Measurements from ENCODE around the gene GRID1.

The GRID1 gene

GRCh38 chr10:85623342-85623741 lies 743.3 kb downstream of the GRID1 start:
- DNase-seq = no peak

- DNase-seq = no peak
Observed at GRCh38 chr10:85622425-85622824, 744.2 kb downstream of the GRID1 start.

DNA sequence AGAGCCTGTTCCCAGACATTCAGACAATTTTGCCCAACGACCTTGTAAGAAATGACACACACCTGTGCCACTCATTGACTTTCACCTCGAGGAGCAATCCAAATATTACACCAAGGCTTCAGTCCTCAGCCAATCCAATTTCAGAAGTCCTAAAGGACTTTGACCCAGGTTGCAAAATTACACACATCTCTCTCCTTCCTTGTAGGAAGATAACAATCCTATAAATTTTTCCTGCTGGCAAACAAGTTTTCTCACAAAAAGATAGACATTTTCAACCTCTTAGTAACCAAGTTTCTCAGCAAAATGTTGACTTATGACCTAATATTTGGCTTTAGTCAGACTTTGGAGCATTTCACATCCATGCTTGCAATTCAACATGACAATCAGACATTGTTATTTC lies 745.0 kb downstream of the GRID1 start:
- DNase-seq = no peak

DNA sequence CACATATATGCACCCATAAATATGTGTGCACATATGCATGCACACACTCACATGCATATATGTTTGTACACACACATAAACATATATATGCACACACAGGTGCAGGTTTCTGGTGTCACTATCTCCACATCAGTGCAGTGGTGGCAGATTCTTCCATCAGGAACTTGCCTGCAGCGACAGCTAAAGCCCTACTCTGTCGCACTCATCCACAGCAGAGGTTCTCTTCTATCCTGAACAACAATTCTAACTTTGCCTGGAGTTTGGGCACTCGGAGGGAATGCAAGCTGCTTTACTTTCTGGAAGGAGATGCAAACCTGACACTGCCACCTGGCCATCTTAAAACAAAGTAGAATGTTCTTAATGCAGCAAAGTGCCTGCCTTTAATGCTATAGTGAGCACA lies 745.8 kb downstream of the GRID1 start:
- DNase-seq = no peak

DNA sequence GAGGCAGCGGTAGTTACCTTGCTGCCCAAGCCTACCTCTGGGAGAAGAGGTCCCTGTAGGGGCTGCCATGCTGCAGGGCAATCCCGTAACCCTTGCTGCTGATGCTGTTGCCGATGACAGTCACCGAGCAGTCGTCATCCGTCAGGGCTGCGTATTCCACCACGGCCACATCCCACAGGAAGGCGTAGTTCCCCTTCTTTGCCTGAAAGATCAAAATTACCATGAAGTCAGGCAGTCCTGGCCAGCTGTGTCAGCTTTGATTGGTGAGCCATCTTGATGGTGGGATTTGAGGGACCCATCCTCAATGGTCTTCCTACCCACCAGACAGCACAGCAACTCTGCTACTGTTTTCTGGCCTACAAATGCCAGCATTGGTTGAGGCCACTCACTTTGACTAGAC lies 746.8 kb downstream of the GRID1 start:
- DNase-seq = no peak

- DNase-seq = no peak
Observed at GRCh38 chr10:85618841-85619240, 747.8 kb downstream of the GRID1 start.

DNA sequence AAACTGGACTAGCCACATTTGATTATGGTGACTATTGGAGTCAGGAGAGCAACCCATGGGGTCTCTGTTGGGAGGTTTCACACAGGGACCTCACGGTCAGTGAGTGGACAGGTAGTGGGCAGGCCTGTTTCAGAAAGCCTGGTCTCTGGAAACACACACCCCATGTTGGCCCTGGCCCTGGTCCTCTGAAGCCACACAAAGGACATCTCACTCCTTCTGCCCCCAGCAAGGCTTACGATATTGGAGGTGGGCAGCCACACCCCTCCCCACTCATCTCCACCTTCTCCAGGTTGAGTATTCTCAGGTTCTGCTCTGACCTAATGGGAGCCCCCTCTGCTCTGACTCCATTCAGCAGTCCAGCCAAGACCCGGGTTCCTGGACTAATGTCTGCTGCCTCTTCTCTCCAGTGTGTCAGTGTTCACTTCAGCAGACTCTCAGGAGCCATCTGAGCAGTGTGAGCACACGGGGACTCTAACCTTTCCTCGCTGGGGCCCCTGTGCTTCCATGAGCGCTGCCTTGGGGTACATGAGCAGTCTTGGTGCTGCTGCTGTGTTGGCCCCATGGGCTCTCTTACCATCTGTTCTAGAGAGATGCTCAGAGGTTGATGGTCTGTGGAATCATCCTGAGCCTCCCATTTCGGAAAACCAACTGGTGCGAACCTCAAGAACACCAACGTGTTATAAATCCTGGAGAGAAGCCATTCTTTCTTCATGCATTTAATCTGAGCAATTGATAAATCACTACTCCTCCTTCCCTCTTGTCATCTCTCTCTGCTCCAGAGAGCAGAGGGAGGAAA lies 748.6 kb downstream of the GRID1 start:
- no peak for DNase-seq

DNA sequence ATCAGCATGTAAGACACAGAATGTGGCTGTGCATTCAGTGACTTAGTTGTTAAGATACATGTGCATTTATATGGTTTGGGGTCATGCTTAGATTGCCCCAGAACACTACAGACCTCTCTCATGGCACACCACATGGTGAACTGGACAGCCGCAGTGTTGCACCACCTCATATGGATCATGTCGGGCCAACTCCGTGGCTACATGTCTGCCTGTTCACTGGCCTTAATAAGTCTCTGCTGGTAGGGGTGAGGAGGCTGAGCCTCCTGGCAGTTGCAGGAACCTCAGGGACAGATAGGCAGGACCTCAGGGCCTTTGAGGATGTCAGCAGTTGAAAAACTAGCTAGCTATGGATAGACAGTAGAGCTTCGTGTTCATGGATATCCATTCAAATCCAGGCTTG lies 751.0 kb downstream of the GRID1 start:
- no peak for DNase-seq

DNA sequence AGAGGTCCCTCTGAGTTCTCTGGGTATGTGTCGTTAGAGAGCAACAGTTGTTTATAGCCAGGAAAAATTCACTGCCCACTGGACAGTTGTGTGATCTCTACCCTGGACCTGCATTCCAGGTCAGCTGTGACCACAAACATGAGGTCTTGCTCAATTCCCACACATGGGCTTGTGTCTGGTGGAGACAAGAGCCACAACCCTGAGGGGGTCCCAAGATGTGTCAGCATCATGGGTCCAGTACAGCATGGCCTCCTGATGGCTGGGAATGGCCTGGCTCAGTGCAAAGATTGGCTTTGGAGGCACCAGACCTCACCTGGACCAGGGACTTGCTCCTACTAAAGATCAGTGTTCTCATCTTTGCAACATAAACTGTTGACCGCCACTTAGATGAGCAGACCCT lies 751.6 kb downstream of the GRID1 start:
- no peak for DNase-seq

DNA sequence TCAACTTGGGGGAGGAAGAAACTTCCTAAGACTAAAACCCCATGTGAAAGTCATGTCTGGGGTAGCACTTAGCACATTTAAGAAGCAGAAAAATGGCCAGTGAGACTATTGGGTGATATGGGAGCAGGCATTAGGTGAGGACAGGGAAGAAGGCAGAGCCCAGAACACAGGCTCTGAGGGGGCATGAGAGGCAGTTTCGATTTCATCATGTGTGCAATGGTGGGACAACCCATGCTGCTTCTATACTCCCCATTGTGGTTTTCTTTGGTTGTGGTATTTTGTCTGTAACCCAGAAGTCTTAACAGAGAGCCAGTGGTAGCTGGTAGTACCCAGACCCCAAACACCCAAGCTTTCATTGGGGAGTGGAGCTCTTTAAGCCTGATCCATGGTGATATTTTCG lies 752.0 kb downstream of the GRID1 start:
- DNase-seq = peak in 1 of 5 experiments; percentile 66

DNA sequence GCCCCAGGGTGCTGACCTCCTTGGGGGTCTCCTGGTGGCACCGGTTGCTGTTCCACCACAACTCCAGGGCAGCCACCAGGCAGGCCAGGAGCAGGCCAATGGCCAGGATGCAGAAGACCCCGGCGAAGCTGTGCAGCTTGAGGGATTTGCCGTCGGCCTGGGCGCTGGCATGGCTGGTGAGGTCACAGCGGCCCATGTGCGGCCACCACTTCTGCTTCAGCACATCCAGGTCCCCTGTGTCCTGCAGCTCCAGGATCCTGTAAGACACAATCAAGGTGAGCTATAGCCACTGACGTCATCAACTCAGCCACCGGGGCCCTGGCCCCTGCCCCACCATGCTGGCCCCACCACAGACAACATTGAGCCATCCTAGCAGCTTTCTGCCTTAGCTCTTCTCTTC lies 753.2 kb downstream of the GRID1 start:
- no peak for DNase-seq

DNA sequence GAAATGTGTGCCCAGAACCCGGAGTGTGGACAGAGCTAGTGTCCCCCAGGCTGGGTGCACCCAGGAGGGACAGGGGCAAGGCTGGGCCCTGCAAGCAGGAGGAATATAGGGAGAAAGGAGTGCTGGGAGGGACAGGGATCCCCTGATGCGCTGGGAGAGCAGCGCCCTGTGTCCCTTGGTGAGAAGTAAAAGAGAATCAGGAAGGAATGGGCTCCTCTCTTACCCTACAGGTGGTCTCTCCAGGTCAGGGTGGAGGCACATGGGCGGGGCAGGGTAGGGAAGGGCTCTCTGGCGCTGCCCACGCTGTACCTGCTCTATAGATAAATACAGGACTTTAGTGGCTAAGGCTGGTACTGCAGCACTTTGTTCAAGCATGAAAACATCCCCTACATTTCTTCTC lies 753.8 kb downstream of the GRID1 start:
- DNase-seq = peak in 1 of 5 experiments; percentile 50

- peak in 3 of 5 experiments; percentile 24 to 94 (median 50) for DNase-seq
Observed at GRCh38 chr10:85612378-85612775, 754.2 kb downstream of the GRID1 start.

DNA sequence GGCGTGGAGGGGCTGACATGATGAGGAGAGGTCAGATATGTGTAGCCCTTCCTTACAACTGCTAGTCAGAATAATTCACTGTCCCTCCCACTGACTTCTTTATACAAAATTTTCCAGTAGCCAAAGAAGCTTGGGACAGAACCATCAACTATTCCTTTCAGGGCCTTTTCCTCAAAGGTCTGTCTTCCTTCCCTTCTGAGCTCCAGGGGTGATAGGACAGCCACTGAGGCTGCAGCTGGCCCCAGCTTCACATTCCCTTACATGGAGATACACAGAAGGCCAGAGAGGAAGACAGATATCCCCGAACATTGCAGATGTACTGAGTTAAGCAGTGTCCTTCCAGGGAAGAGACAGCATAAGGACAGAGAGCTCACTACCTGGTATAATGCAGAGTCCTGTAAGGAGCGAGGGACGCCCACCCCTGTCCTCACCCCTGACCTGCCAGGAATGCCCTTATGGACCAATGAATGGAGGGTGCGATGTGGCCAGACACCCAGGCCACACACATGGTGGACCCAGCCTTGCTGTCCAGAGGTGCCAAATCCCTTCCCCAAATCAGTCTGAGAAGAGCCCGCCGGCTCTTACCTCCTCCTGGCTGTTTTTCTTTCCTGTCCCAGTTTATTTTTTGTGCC lies 754.7 kb downstream of the GRID1 start:
- no peak for DNase-seq

- DNase-seq = no peak
Observed at GRCh38 chr10:85611093-85611740, 755.4 kb downstream of the GRID1 start.

- DNase-seq = no peak
Observed at GRCh38 chr10:85610381-85611092, 756.1 kb downstream of the GRID1 start.

GRCh38 chr10:85609509-85609908 lies 757.1 kb downstream of the GRID1 start:
- DNase-seq = no peak

DNA sequence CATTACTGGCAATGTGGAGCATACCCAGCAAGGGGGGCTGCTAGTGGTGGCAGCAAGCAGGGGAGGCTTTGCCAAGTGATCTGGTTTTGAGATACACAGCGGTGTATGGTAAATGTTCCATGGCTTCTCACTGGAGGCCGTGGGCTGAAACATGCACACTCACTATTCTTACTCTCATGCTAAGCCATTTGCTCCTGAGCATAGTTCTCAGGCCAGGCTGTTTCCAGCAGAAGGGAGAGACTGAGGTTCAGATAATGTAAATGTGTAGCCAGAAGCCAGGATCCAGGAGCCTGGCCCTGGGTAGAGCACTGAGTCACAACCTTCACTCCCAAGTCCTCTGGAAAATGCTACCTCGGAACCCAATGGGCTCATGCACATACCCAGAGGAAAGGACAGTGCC lies 757.9 kb downstream of the GRID1 start:
- DNase-seq = no peak

- no peak for DNase-seq
Observed at GRCh38 chr10:85607043-85607695, 759.4 kb downstream of the GRID1 start.

DNA sequence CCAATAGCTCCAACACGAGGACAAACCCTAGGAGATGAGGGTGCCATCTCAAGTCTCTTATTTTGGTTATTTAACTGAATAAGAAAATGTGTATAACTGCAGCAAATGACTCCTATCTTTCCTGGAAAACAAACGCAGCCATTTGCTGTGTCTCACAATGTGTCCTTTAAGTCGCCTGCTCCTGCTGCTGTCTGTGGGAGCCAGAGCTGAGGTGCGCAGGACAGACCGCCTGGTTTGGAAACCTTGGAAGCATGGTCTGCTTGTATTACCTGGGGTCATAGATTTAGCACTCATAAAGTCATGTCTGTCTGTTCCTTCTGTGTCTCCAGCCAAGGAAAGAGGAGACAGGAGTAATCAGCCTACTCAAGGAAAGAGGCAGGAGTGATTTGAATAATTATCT lies 760.2 kb downstream of the GRID1 start:
- no peak for DNase-seq

DNA sequence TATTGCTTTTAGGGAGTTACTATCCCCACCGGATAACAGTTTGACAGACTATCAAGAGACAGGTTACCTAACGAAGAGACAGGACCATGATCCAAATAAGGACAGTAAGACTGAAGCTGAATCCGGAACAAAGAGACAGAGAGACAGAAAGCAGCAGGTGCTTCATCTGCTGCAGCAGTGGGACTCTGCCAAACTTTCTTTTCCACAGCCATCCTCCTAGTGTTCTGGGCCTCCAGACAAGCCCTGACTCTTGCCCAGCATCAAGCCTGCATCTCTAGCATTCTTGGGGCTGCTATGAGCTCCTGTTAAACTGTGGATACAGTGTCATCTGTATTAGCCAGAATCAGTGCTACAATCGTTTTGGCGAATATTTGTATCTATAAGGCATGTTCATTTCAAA lies 761.7 kb downstream of the GRID1 start:
- DNase-seq = no peak

DNA sequence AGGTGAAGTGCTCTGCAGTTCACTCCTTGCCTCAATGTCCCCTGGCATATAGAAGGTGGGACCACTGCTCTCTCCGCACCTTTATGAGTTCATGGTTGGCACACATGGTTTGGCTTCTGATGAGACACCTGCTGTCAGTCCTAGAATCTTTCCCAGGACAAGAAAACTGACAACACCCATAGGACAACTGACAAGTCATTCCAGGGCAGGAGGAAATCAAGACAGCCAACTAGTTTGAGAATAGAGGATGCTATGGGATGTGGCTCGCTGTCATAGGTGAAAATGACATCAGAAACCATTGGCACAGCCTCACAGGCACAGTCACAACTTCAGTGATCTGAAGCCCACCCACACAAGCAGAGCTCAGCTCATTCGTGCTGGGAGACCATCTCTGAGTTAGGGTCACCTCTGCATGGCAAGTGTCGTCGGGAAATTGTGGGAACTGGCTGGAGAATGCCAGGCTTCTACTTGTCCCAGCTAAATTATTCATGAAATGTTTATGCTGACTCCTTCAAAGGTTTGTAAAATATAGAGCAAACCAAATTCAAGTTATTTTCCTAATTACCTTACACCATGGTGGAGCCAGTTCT lies 762.4 kb downstream of the GRID1 start:
- DNase-seq = no peak

Data from T-helper 2 cell (primary cell).